Right cardiac atrium (tissue), 5 donors: ENCODE measurements around the gene PTPRG. TPM values are rescaled to one million over a fixed set of nuclear protein-coding genes. Genes with fewer than 3 reads are reported as not detected.
"Not testable (repeated sequence)": the region's sequence is repeated elsewhere in the genome, so short reads cannot be mapped to it uniquely, and the experiment has no call there.

ENCODE experiments used
- ATAC-seq, 2 donors: fragments of 200-7000 bp; cut with Tn5 transposase; one replicate each; pipeline versions ENCODE4 v1.8.0 to v1.9.1; 2020; ENCODE audit warnings: moderate library complexity in 2 of 2, mild to moderate bottlenecking in 1 of 2
- DNase-seq, 3 donors: peaks; one replicate each; pipeline ENCODE4 v3.0.0-alpha.2; 2020
- H3K27ac ChIP-seq: one replicate; pipeline ENCODE4 v1.5.1; 2013; ENCODE audit warnings: mild to moderate bottlenecking, low read length, control low read depth, moderate library complexity
- H3K27me3 ChIP-seq: one replicate; pipeline ENCODE4 v1.6.1; 2013; ENCODE audit not compliant: control insufficient read depth, insufficient read depth
- H3K4me1 ChIP-seq: one replicate; pipeline ENCODE4 v1.6.1; 2013; ENCODE audit warnings: low read length; ENCODE audit not compliant: control insufficient read depth, insufficient read depth
- H3K4me3 ChIP-seq: one replicate; pipeline ENCODE4 v1.5.1; 2013; ENCODE audit warnings: low read length, control low read depth
- H3K9me3 ChIP-seq: one replicate; pipeline ENCODE4 v1.6.1; 2013; ENCODE audit warnings: low read length; ENCODE audit not compliant: control insufficient read depth
- WGBS: extraction: QIAGEN DNeasy Blood & Tissue Kit; methylation state at CpG from one replicate; pipeline ENCODE4 v1.1.7; 2013; 5-methylcytosine and 5-hydroxymethylcytosine counted together
- intact Hi-C, 4 donors: fragments of 100-400 bp; cut with DNase I; formaldehyde crosslinking; loops; one replicate each; pipeline versions ENCODE4 v1.11.0 to v1.14.0; 2022 to 2023
- polyA plus RNA-seq: library from polyadenylated mRNA; stranded (reverse); fragments of 200-250 nt; gene quantifications from one replicate; pipeline ENCODE4 v1.2.3, GENCODE V29; 2013
- total RNA-seq, 4 donors: library from RNA; stranded (reverse); fragmentation: NEBNext Ultra II Directional; extraction: Animal tissue kit (Norgen Biotek cat#: 25700); gene quantifications; one replicate each; pipeline ENCODE4 v1.2.1, GENCODE V29; 2021
- donor health status: healthy with polysubstance abuse.
- donor health status: DM: no; HTN: yes; CAD: no.
- donor health status: DM: no; HTN: no; CAD: no.
- donor health status: DM: no; HTN: yes; CAD: no; lungs with severe emphysema.
- donor health status: DM: yes; HTN: yes; CAD: no.

PTPRG gene
- total and polyA plus RNA-seq, 5 donors = 8.6 to 50.7 (median 32.3) TPM

- Histone ChIP-seq H3K4me1 (peaks cover 2% of the 10 kb centered on the region), H3K4me3 (no peak overlapping the region), H3K27me3 (no peaks in the 10 kb centered on the region), H3K9me3 (no peaks in the 10 kb centered on the region), H3K27ac (no peak overlapping the region)
- intact Hi-C loops = no loop called here
- WGBS = 90% methylated on average over 13 of the region's 13 CpGs
- ATAC-seq (no peak), DNase-seq (no peak)
Observed at GRCh38 chr3:61532739-61533500, 28.5 kb upstream of the PTPRG start.

DNA sequence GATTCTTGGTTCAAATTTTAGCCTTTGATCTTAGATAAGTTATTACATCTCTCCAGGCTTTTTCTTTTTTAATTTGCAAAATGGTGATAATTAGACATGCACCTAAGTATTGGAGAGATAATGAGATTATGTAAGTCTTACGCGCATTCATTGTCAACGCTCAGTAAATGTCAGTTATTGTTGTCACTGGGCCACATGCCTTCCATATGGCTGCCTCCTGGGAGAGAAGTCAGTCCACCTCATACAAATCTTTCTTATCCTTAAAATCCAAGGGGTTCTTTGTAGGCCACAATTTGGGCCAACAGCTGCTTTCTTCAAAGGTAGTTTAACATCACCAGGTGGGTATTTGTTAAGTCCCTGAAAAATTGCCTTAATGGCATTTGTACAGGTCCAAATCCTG lies 25.5 kb upstream of the PTPRG start:
- no peaks in the 10 kb centered on the region for H3K27me3 ChIP-seq
- ATAC-seq = no peak
- over 99% methylated on average over 3 of the region's 3 CpGs for WGBS
- H3K9me3 ChIP-seq = no peaks in the 10 kb centered on the region
- no peak for DNase-seq
- H3K27ac ChIP-seq = no peak overlapping the region
- peaks cover 3% of the 10 kb centered on the region for H3K4me1 ChIP-seq
- intact Hi-C loops = no loop called here
- no peak overlapping the region for H3K4me3 ChIP-seq

GRCh38 chr3:61537366-61537765 lies 24.0 kb upstream of the PTPRG start:
- peak; percentile 26 to 84 for ATAC-seq
- H3K4me3 ChIP-seq = no peak overlapping the region
- no peak overlapping the region for H3K27ac ChIP-seq
- intact Hi-C loops = no loop called here
- no peaks in the 10 kb centered on the region for H3K9me3 ChIP-seq
- H3K27me3 ChIP-seq = no peaks in the 10 kb centered on the region
- 18% methylated on average over 6 of the region's 6 CpGs for WGBS
- H3K4me1 ChIP-seq = peaks cover 3% of the 10 kb centered on the region
- DNase-seq = no peak

GRCh38 chr3:61538486-61538885 lies 22.9 kb upstream of the PTPRG start:
- intact Hi-C loops = no loop called here
- ATAC-seq (no peak), DNase-seq (no peak)
- 92% methylated on average over 5 of the region's 5 CpGs for WGBS
- H3K9me3 ChIP-seq = no peaks in the 10 kb centered on the region
- H3K4me3 ChIP-seq = no peak overlapping the region
- peaks cover 3% of the 10 kb centered on the region for H3K4me1 ChIP-seq
- no peak overlapping the region for H3K27ac ChIP-seq
- no peaks in the 10 kb centered on the region for H3K27me3 ChIP-seq

DNA sequence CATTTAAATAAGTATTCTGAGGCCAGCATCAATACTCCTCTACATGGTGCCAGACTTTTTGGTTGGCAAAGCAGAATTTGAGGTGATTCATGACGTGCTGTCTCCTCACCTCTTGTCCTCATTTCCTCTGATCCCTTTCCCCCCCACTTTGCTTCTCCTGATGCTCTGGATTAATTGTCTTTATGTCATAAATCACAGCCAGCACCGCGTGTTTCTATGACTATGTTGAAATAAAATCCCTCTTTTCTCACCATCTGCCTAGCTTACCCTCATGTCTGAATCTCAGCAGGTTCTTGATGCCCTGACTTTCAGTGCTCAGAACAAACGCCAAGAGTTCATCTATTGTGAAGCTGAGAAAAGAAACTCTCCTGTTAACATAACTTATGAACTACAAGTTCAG lies 19.7 kb upstream of the PTPRG start:
- no peak for DNase-seq
- H3K4me3 ChIP-seq = no peak overlapping the region
- H3K27ac ChIP-seq = no peak overlapping the region
- H3K27me3 ChIP-seq = no peaks in the 10 kb centered on the region
- WGBS = 75% methylated on average over 4 of the region's 4 CpGs
- H3K9me3 ChIP-seq = no peaks in the 10 kb centered on the region
- ATAC-seq = no peak
- H3K4me1 ChIP-seq = peaks cover 3% of the 10 kb centered on the region
- intact Hi-C loops = no loop called here

DNA sequence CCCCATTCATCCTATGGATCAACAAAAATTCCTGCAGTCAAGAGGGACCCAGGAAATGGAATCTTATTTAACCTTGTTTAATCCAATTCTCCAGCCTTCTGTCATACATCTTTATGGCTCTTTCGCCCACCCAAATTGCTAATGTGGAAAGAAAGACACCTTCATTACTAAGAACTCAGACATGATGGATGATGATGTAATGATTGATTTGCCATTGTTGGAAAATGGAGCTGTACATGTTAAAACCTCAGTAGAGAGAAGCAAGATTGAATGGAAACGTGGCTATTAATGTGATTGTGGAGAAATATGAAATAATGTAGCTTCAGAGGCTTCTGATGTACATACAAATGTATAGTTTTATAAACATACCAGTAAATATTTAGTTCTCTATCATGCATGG lies 15.7 kb upstream of the PTPRG start:
- Histone ChIP-seq H3K4me1 (no peaks in the 10 kb centered on the region), H3K9me3 (no peaks in the 10 kb centered on the region), H3K4me3 (no peak overlapping the region), H3K27me3 (no peaks in the 10 kb centered on the region), H3K27ac (no peak overlapping the region)
- ATAC-seq = no peak
- DNase-seq = no peak
- WGBS = 85% methylated on average over 2 of the region's 2 CpGs
- intact Hi-C loops = no loop called here

GRCh38 chr3:61547625-61548024 lies 13.7 kb upstream of the PTPRG start:
- ATAC-seq (no peak), DNase-seq (no peak)
- intact Hi-C loops = no loop called here
- Histone ChIP-seq H3K27ac (no peak overlapping the region), H3K4me1 (no peaks in the 10 kb centered on the region), H3K27me3 (no peaks in the 10 kb centered on the region), H3K9me3 (no peaks in the 10 kb centered on the region), H3K4me3 (no peak overlapping the region)
- 86% methylated on average over 4 of the region's 4 CpGs for WGBS

DNA sequence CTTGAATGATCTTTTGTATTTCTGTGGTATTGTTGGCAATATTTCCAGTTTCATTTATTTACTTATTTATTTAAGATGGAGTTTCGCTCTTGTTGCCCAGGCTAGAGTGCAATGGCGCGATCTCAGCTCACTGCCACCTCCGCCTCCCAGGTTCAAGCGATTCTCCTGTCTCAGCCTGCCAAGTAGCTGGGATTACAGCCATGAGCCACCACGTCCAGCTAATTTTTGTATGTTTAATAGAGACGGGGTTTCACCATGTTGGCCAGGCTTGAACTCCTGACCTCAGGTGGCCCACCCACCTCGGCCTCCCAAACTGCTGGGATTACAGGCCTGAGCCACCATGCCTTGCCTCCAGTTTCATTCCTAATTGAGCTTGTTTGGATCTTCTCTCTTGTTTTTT lies 8.7 kb upstream of the PTPRG start:
- H3K27ac ChIP-seq, H3K9me3 ChIP-seq, H3K4me3 ChIP-seq, ATAC-seq, DNase-seq, H3K27me3 ChIP-seq, intact Hi-C loops, H3K4me1 ChIP-seq: not testable (repeated sequence)
- 95% methylated on average over 8 of the region's 8 CpGs for WGBS

GRCh38 chr3:61559136-61559731 lies 2.1 kb upstream of the PTPRG start:
- Histone ChIP-seq H3K4me3 (no peak overlapping the region), H3K27me3 (no peaks in the 10 kb centered on the region), H3K4me1 (no peaks in the 10 kb centered on the region), H3K27ac (no peak overlapping the region), H3K9me3 (no peaks in the 10 kb centered on the region)
- intact Hi-C loops = no loop called here
- ATAC-seq (no peak), DNase-seq (no peak)
- 43% methylated on average over 7 of the region's 7 CpGs for WGBS

DNA sequence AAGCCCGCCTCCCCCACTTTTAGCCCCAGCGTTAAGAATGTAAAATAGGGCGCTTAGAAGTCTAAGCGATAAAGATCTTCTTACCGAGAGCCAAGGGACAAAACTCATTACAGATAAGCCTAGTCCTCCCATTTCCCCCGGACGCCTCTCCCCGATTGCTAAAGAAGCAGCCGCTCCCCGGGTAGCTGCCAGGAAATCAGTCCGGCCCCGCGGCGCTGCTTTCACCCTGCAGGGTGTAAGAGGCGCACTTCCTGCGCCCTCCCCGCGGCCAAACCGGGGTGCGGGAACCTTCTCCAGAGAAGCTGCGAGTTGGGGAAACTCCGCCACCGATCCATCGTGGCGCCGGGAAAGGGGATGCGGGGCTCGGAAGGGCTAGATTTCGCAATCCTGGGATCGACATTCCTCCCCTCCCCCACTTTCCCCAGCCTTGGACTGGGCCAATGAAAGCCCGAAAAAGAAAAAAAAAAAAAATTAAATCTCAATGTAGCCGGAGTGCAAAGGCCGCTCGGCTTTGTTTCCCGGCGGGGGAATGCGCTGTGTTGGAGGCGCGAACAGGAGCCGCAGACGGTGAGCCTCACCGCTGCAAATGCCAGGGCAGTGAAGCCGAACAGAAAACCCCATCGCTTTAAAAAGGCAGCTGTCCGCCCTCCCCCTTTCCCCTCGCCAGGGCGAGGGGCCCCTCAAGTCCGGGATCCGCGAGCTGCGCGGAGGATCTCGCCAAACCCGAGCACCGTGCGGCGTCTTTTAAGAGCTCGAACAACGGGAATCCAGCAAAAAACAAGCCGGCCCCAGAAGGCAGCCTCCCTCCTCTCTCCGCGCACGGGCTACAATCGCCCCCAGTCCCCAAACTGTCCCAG lies 626 bp upstream of the PTPRG start:
- peak; percentile 58 to 76 for ATAC-seq
- H3K27ac ChIP-seq = peak overlapping the region; percentile 96
- H3K4me3 ChIP-seq = peak overlapping the region; percentile 81
- no peaks in the 10 kb centered on the region for H3K27me3 ChIP-seq
- intact Hi-C loops = loop anchor here (2.0 to 10.0 kb wide), 6 partner anchors 74 to 627 kb away; no protein-coding TSS in a partner anchor
- no peaks in the 10 kb centered on the region for H3K9me3 ChIP-seq
- under 1% methylated on average over 64 of the region's 64 CpGs for WGBS
- peak; percentile 92 to 96 (median 95) for DNase-seq
- H3K4me1 ChIP-seq = no peaks in the 10 kb centered on the region
